Central memory CD8-positive, alpha-beta T cell (primary cell): ENCODE results near the gene CEPT1.

Experiments
- ATAC-seq: fragments of 150-1000 bp; cut with Tn5 transposase; replicated peaks from 2 replicates; pipeline ENCODE4 v1.10.0; 2022; ENCODE audit warnings: mild to moderate bottlenecking, moderate FRiP score, moderate number of reproducible peaks; ENCODE audit not compliant: poor library complexity, severe bottlenecking; ENCODE audit errors: extremely low read depth
- DNase-seq, 2 donors: peaks; one replicate each; pipeline ENCODE4 v3.0.0; 2021; ENCODE audit warnings: low spot score in 2 of 2
- H3K27ac Mint-ChIP-seq: one replicate; pipeline ENCODE4 v1.8.0; 2022; ENCODE audit warnings: low read depth, mild to moderate bottlenecking, moderate library complexity, mixed read lengths
- H3K27me3 Mint-ChIP-seq: one replicate; pipeline ENCODE4 v1.8.0; 2022; ENCODE audit warnings: mixed read lengths
- H3K36me3 Mint-ChIP-seq: one replicate; pipeline ENCODE4 v1.8.0; 2022; ENCODE audit warnings: mild to moderate bottlenecking, moderate library complexity, mixed read lengths; ENCODE audit not compliant: insufficient read depth
- H3K4me1 Mint-ChIP-seq: one replicate; pipeline ENCODE4 v1.8.0; 2022; ENCODE audit warnings: mixed read lengths
- H3K4me3 Mint-ChIP-seq: one replicate; pipeline ENCODE4 v1.8.0; 2022; ENCODE audit warnings: mild to moderate bottlenecking, moderate library complexity, mixed read lengths
- H3K9me3 Mint-ChIP-seq: one replicate; pipeline ENCODE4 v1.8.0; 2022; ENCODE audit warnings: mixed read lengths

Gene CEPT1

GRCh38 chr1:111234258-111234657 is 94.2 kb downstream of the CEPT1 start:
- DNase-seq (no peak), ATAC-seq (no peak)
- H3K4me1 Mint-ChIP-seq: peaks cover 29% of the 10 kb centered on the region
- H3K9me3 Mint-ChIP-seq: peaks cover 5% of the 10 kb centered on the region
- no peaks in the 10 kb centered on the region for H3K27me3 Mint-ChIP-seq
- no peak overlapping the region for H3K4me3 Mint-ChIP-seq
- peaks cover 9% of the 10 kb centered on the region for H3K36me3 Mint-ChIP-seq
- H3K27ac Mint-ChIP-seq: no peak overlapping the region
